ENCODE data around the gene UNK.
"Not testable (repeated sequence)": the region's sequence is repeated elsewhere in the genome, so short reads cannot be mapped to it uniquely, and the experiment has no call there.

UNK gene

GRCh38 chr17:75754378-75755204 is 30.0 kb upstream of the UNK start:
- no peak for DNase-seq (ENCODE audit: low read depth in 2 of 2)

DNA sequence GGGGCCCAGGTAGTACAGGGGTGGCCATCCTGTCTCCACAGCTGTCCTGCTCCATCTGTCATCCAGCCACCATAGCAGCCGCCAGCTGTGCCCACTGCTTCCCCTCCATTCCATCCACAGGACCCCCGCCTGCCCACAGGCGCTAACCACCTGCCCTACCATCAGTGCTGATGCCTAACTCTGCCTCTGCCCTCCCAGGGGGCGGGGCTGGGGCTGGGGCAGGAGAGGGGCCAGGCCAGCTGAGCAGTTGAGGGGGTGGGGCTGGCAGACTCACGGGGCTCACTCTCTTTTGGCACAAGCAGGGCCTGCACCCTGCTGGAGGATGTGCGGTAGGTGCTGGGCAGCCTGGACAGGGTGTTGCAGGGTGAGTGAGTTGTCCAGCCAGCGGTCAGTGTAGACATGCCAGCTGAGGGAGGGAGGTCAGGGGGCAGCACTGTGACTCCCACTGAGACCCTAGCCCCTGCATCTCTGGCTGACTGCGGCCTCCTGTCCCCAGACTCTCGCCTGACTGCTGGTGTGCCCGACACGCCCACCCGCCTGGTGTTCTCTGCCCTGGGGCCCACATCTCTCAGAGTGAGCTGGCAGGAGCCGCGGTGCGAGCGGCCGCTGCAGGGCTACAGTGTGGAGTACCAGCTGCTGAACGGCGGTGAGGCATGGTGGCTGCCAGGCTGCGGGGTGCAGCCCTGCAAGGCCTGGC is 29.3 kb upstream of the UNK start:
- no peak for DNase-seq (ENCODE audit: low read depth in 2 of 2)

- DNase-seq (ENCODE audit: low read depth in 2 of 2) = no peak
These were observed 28.6 kb upstream of the UNK start for GRCh38 chr17:75755990-75756389.

DNA sequence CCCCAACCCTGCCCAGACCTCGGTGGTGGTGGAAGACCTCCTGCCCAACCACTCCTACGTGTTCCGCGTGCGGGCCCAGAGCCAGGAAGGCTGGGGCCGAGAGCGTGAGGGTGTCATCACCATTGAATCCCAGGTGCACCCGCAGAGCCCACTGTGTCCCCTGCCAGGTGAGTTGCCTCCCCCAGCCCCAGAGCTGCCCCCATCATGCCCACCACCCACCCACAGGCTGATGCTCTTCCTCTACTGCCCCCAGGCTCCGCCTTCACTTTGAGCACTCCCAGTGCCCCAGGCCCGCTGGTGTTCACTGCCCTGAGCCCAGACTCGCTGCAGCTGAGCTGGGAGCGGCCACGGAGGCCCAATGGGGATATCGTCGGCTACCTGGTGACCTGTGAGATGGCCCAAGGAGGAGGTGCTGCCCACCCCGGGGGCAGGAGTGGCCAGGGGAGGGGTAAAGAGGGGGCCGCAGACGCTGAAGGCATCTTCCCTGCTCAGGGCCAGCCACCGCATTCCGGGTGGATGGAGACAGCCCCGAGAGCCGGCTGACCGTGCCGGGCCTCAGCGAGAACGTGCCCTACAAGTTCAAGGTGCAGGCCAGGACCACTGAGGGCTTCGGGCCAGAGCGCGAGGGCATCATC is 28.0 kb upstream of the UNK start:
- no peak for DNase-seq (ENCODE audit: low read depth in 2 of 2)

DNA sequence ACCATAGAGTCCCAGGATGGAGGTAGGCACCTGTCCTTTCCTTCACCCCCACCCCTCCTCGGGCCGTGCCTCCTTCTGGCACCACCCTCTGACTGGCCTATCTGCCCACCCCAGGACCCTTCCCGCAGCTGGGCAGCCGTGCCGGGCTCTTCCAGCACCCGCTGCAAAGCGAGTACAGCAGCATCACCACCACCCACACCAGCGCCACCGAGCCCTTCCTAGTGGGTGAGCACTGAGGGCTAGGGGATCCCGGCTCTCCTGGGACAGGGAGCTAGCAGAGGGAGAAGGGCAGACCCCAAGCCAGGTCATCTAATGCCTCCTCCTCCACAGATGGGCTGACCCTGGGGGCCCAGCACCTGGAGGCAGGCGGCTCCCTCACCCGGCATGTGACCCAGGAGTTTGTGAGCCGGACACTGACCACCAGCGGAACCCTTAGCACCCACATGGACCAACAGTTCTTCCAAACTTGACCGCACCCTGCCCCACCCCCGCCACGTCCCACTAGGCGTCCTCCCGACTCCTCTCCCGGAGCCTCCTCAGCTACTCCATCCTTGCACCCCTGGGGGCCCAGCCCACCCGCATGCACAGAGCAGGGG is 27.4 kb upstream of the UNK start:
- DNase-seq (ENCODE audit: low read depth in 2 of 2) = no peak

DNA sequence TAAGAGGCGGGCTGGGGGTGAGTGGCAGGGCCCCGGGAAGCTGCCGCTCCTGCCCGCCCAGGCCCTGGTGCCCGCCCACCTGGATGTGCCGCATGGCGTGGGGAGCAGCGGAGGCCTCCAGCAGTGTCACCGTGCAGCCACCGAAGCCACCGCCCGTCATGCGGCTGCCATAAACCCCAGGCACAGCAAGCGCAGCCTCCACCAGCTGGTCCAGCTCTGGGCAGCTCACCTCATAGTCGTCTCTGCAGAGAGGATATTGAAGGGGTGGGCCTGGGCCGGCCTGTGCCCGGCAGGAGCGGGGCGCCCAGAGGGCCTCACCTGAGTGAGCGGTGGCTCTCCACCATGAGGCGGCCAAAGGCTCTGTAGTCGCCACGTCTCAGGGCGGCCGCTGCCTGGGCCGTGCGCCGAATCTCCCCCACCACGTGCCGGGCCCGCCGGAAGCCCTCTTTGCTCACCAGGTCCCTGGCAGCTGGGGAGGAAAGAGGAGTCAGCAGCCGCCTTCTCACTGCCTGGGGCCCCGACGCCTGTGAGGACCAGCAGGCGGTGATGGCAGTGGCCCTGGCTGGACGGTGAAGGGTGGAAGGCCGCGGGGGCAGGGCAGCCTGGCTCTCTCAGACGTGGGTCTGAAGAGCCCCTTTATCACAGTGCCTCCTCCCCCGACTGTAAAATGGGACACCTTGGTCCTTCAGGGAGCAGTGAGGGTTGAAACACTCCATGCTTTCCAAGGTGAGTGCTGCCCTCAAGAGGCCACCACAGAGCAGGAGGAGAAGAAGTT is 26.3 kb upstream of the UNK start:
- no peak for DNase-seq (ENCODE audit: low read depth in 2 of 2)

GRCh38 chr17:75759457-75759856 is 25.1 kb upstream of the UNK start:
- DNase-seq (ENCODE audit: low read depth in 2 of 2) = no peak

- DNase-seq (ENCODE audit: low read depth in 2 of 2) = not testable (repeated sequence)
These were observed 24.5 kb upstream of the UNK start for GRCh38 chr17:75759978-75760640.

DNA sequence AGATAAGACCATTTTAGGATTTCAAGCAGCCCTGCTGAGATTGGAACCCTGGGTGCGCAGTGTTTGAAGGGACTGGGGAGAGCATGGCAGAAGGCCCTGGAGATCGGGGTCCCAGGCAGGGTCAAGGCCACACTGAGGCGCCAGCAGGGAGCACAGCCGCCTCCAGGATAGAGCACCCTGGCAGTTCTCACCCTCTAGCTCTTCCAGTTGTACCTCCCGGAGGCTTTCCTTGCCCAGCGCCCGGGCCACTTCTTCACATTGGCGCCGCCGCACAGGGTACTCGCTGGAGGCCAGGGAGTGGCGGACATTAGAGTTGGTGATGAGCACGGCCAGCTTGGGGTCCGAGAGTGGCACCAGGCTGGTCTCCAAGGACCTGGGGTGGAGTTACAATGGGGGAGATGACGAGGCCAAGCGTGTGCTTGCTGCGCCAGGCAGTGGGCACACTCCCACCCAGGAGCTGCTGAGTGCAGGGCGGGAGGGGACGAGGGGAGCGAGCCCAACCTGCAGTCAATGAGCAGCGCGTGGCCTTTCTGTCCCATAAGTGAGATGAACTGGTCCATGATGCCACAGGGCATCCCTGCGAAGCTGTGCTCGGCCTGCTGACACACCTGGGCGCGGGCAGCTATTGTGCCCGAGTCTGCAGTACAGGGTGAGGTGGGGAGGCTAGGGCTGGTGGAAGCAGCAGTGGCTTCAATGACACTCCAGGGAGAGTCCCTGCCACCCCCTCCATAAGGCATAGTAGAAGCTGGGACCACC is 21.9 kb upstream of the UNK start:
- no peak for DNase-seq (ENCODE audit: low read depth in 2 of 2)

DNA sequence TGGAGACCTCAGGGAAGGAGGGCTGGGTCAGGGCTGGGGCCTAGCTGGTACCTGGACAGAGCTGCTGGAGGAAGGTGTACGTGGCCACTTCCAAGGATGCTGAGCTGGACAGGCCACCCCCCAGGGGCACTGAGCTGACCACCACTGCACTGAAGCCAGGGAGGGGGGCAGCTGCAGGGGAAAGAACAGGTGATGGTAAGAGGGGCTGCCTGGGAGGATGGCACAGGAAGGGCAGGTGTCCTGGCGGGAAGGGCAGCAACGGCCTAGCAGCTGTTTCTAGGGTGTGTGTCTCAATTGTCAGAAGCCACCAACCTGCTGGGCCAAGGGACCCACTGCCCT is 21.4 kb upstream of the UNK start:
- no peak for DNase-seq (ENCODE audit: low read depth in 2 of 2)

GRCh38 chr17:75763613-75764416 is 20.8 kb upstream of the UNK start:
- DNase-seq (ENCODE audit: low read depth in 2 of 2) = no peak

DNA sequence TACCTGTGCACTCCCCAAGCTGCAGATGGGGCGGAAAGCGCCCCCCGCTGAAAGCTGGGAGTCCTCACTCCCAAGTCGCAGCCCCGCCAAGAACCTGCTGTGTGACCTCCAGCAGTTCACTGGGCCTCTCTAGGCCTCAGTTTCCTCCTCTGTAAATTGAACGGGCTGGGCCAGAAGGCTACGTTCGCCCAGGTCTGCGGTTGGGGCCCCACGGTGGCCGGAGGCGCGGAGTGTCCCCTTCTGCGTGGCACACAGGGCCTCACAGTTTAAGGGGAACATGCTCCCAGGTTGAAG is 20.2 kb upstream of the UNK start:
- no peak for DNase-seq (ENCODE audit: low read depth in 2 of 2)

GRCh38 chr17:75764711-75765421 is 19.7 kb upstream of the UNK start, which contains the start of gene GALK1:
GALK1 (minus strand) TSS chr17:75765192; CDS start chr17:75765136, 56 bp downstream.
- peak; percentile 50 to 67 for DNase-seq (ENCODE audit: low read depth in 2 of 2)

GRCh38 chr17:75765981-75766380 is 18.6 kb upstream of the UNK start:
- DNase-seq (ENCODE audit: low read depth in 2 of 2) = no peak

DNA sequence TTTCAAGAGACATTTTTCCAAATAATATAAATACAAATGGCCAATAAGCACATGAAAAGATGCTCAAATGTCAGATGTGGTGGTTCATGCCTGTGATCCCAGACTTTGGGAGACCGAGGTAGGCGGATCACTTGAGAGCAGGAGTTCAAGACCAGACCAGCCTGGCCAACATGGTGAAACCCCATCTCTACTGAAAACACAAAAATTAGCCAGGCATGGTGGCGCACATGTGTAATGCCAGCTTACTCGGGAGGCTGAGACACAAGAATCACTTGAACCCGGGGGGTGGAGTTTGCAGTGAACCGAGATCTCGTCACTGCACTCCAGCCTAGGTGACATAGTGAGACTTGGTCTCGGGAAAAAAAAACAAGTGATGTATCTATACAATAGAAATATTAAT is 16.7 kb upstream of the UNK start:
- no peak for DNase-seq (ENCODE audit: low read depth in 2 of 2)

DNA sequence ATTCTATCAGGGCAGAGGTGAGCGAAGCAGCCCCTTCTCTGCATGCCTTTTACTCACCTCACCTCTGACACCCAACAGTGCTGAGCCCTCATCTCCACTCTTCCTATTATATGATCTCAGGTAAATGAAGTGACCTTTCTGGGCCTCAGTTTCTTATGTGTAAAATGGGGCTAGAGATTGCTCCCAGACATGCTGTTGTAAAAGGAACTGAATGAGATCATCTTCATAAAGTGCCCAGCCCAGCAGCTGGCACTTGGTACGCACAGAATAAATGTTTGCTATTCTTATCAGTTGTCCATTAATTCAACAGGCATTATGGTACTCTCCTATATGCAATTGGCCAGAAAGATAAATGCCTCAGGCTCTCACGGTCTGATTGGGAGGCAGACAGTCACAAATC is 15.1 kb upstream of the UNK start:
- no peak for DNase-seq (ENCODE audit: low read depth in 2 of 2)

DNA sequence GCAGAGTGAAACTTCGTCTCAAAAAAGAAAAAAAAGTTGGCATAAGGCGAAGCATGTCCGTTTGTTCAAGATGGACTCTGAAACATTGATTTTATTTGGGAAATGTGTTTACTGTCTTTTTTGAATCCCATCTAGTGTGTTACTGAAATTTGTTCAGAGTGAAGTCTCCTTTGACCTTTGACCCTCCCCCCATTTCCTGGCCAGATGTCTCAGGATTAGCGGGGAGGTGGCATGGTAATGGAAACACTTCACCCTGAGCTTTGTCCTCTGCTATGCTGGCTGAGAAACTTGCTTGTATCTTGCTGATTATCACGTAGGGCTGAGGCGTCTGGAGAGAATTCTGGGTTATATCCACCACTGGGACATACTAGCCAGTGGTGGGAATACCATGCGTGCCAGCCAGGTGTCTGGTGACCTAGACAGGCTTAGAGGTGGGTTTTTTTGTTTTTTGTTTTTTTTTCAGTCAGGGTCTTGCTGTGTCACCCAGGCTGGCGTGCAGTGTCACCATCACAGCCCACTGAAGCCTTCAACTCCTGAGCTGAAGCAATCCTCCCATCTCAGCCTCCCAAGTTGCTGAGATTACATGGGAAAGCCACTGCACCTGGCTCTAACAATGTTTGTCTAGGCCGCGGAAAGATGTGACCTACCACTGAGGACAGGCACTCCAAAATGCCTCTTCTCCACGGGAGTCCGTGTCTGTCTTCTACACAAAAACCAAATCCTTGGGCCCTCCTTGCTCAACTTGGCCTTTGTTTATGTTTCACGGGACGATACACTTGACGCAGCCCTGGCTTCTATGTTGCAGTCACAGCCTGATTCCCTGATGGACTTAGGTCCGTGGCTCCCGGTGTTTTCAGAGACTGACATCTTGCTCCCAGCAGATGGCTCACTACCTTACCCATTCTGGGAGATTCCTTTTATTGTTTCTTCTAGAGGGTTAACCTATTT is 13.0 kb upstream of the UNK start:
- no peak for DNase-seq (ENCODE audit: low read depth in 2 of 2)

Data from stimulated activated CD4-positive, alpha-beta T cell treated with anti-CD3 and anti-CD28 coated beads, Interleukin-12 subunit alpha, Interleukin-12 subunit beta, amount 100 ng/mL, for 24 hours (primary cell).